Ovary (tissue), 9 donors: ENCODE measurements around the gene GALNT10. TPM values are rescaled to one million over a fixed set of nuclear protein-coding genes. Genes with fewer than 3 reads are reported as not detected.

Experiments
- DNase-seq, 5 donors: peaks; one replicate each; pipeline ENCODE4 v3.0.0-alpha.2; 2019 to 2020
- H3K27ac ChIP-seq, 2 donors: fragments of 200-600 bp; one replicate each; pipeline versions ENCODE4 v1.5.1 to v1.8.0; 2019 to 2022
- H3K27me3 ChIP-seq: fragments of 200-600 bp; one replicate; pipeline ENCODE4 v1.8.0; 2022
- H3K36me3 ChIP-seq: fragments of 200-600 bp; sonication (generic); one replicate; pipeline ENCODE4 v1.5.1; 2019
- H3K4me1 ChIP-seq: one replicate; pipeline ENCODE4 v1.8.1; 2013; ENCODE audit warnings: mild to moderate bottlenecking, moderate library complexity; ENCODE audit not compliant: insufficient read depth
- H3K4me3 ChIP-seq: fragments of 200-600 bp; sonication (generic); one replicate; pipeline ENCODE4 v1.5.1; 2017
- H3K9me3 ChIP-seq, 2 donors: fragments of 200-600 bp in 1 of 2; sonication (generic) in 1 of 2; one replicate each; pipeline versions ENCODE4 v1.5.1 to v1.8.1; 2013 to 2019; ENCODE audit warnings: mild to moderate bottlenecking in 1 of 2, moderate library complexity in 1 of 2
- CTCF ChIP-seq, 3 donors: fragments of 450-650 bp in 2 of 3; fragments of 200-600 bp in 1 of 3; IDR thresholded peaks; one replicate each; pipeline versions ENCODE4 v1.5.1 to v1.8.0; 2016 to 2022; ENCODE audit warnings: antibody characterized with exemption in 3 of 3, mild to moderate bottlenecking in 1 of 3
- EP300 ChIP-seq: sonication (generic); formaldehyde crosslinking; IDR thresholded peaks from one replicate; pipeline ENCODE4 v1.6.1; 2017; ENCODE audit warnings: antibody characterized with exemption
- POLR2A ChIP-seq: fragments of 450-650 bp; IDR thresholded peaks from one replicate; pipeline ENCODE4 v1.6.1; 2017; ENCODE audit warnings: antibody characterized with exemption, mild to moderate bottlenecking, moderate library complexity
- WGBS, 3 donors: extraction: QIAGEN DNeasy Blood & Tissue Kit in 1 of 3; methylation state at CpG; one replicate each; pipeline versions ENCODE4 v1.1.5 to v1.1.7; 2013 to 2017; 5-methylcytosine and 5-hydroxymethylcytosine counted together
- intact Hi-C, 4 donors: fragments of 100-400 bp; cut with DNase I; formaldehyde crosslinking; loops; one replicate each; pipeline versions ENCODE4 v1.11.0 to v1.15.1; 2022 to 2023
- polyA plus RNA-seq, 2 donors: library from polyadenylated mRNA; stranded (reverse); fragments of 200-250 nt in 1 of 2; fragments of 350-450 nt in 1 of 2; fragmentation: Illumina TruSeq in 1 of 2; extraction: RNeasy Lipid Tissue Mini Kit (QIAGEN cat#74804) in 1 of 2; gene quantifications; one replicate each; pipeline ENCODE4 v1.2.3, GENCODE V29; 2013 to 2014
- total RNA-seq, 7 donors: library from RNA; depleted of rRNA in 2 of 7; stranded (reverse); fragments of >200 nt in 2 of 7; fragmentation: NEBNext Ultra II Directional in 3 of 7; extraction: Animal tissue kit (Norgen Biotek cat#: 25700) in 3 of 7; gene quantifications; one replicate each; pipeline versions ENCODE4 v1.1.0 to v1.2.4, GENCODE V29; 2016 to 2023
- donor health status: DM: no; HTN: no; CAD: no; lungs with moderate emphysema.
- donor health status: DM: no; HTN: no; CAD: no.
- donor health status: Bipolar disorder and iron deficiency.
- donor health status: DM: yes; HTN: yes; CAD: no.
- donor health status: DM: no; HTN: no; CAD: no.
- donor health status: DM: yes; HTN: yes; CAD: no.

GALNT10 gene
- total and polyA plus RNA-seq, 9 donors, result 34.5 to 206 (median 88.7) TPM

GRCh38 chr5:154203798-154204578, 13.5 kb downstream of the GALNT10 start:
- Histone ChIP-seq H3K9me3 (no peaks in the 10 kb centered on the region), H3K36me3 (no peaks in the 10 kb centered on the region), H3K27ac (no peak overlapping the region), H3K4me1 (peaks cover 3% of the 10 kb centered on the region), H3K4me3 (no peak overlapping the region), H3K27me3 (no peaks in the 10 kb centered on the region)
- intact Hi-C loops, result loop anchor here in 1 of 4 donors (10.0 kb wide), 1 partner anchor 71 kb away; no protein-coding TSS in a partner anchor
- DNase-seq, result no peak
- 86 to 90% (median 88%) methylated on average over 4 of the region's 4 CpGs for WGBS, 3 donors
- no peak for TF ChIP-seq EP300
- TF ChIP-seq CTCF (IDR thresholded peaks at IDR 0.05), result no peak
- TF ChIP-seq POLR2A, result no peak

GRCh38 chr5:154205441-154206117, 15.0 kb downstream of the GALNT10 start:
- WGBS, 3 donors, result 82 to 86% (median 85%) methylated on average over 6 of the region's 6 CpGs
- intact Hi-C loops, result loop anchor here in 1 of 4 donors (10.0 kb wide), 1 partner anchor 69 kb away; no protein-coding TSS in a partner anchor
- no peak overlapping the region for H3K27ac ChIP-seq

GRCh38 chr5:154206311-154206710, 15.8 kb downstream of the GALNT10 start:
- no peaks in the 10 kb centered on the region for H3K36me3 ChIP-seq
- DNase-seq, result no peak
- 77 to 84% (median 83%) methylated on average over 6 of the region's 6 CpGs for whole genome bisulfite sequencing, 3 donors

More at GRCh38 chr5:154205441-154206117, 15.0 kb downstream of the GALNT10 start:
- peaks cover 3% of the 10 kb centered on the region for H3K4me1 ChIP-seq
- no peaks in the 10 kb centered on the region for H3K36me3 ChIP-seq
- H3K9me3 ChIP-seq, result no peaks in the 10 kb centered on the region
- H3K27me3 ChIP-seq, result no peaks in the 10 kb centered on the region
- no peak for DNase-seq
- TF ChIP-seq EP300 (no peak), CTCF (IDR thresholded peaks at IDR 0.05) (no peak), POLR2A (no peak)
- no peak overlapping the region for H3K4me3 ChIP-seq

More at GRCh38 chr5:154206311-154206710, 15.8 kb downstream of the GALNT10 start:
- TF ChIP-seq CTCF (IDR thresholded peaks at IDR 0.05) (no peak), POLR2A (no peak), EP300 (no peak)
- intact Hi-C loops, result loop anchor here in 1 of 4 donors (10.0 kb wide), 1 partner anchor 68 kb away; no protein-coding TSS in a partner anchor
- Histone ChIP-seq H3K27ac (no peak overlapping the region), H3K4me3 (no peak overlapping the region), H3K27me3 (no peaks in the 10 kb centered on the region), H3K4me1 (peaks cover 1% of the 10 kb centered on the region), H3K9me3 (no peaks in the 10 kb centered on the region)
